Calu3 (cell line): ENCODE results near the gene DUSP28. TPM values are rescaled to one million over a fixed set of nuclear protein-coding genes. Genes with fewer than 3 reads are reported as not detected.
A peak's percentile ranks its signal among the peaks of the same experiment; 100 is the strongest.

ENCODE experiments used
- BruUV-seq: library from RNA; stranded (reverse); fragments of 400-500 nt; replicated peaks from 2 replicates; lab custom pipeline; 2021; lab: Mats Ljungman, UMichigan
- CTCF ChIA-PET: fragments of 300-600 bp; sonication (Branson Sonifier 250); formaldehyde crosslinking; loops from one replicate; lab custom pipeline; 2022; ENCODE audit warnings: antibody characterized with exemption; lab: Charles Lee
- DNase-seq: peaks from one replicate; pipeline ENCODE4 v3.0.0; 2022
- H3K27ac Mint-ChIP-seq: one replicate; pipeline ENCODE4 v1.8.0; 2022; ENCODE audit warnings: mixed read lengths; ENCODE audit not compliant: unreplicated experiment
- H3K27me3 Mint-ChIP-seq: one replicate; pipeline ENCODE4 v1.8.0; 2022; ENCODE audit warnings: mixed read lengths; ENCODE audit not compliant: unreplicated experiment
- H3K36me3 Mint-ChIP-seq: one replicate; pipeline ENCODE4 v1.8.0; 2022; ENCODE audit warnings: mild to moderate bottlenecking, moderate library complexity, mixed read lengths; ENCODE audit not compliant: insufficient read depth, unreplicated experiment
- H3K4me1 Mint-ChIP-seq: one replicate; pipeline ENCODE4 v1.8.0; 2022; ENCODE audit warnings: mild to moderate bottlenecking, low read depth, mixed read lengths; ENCODE audit not compliant: unreplicated experiment
- H3K4me3 Mint-ChIP-seq: one replicate; pipeline ENCODE4 v1.8.0; 2022; ENCODE audit warnings: mild to moderate bottlenecking, low read depth, moderate library complexity, mixed read lengths; ENCODE audit not compliant: unreplicated experiment
- H3K9me3 Mint-ChIP-seq: one replicate; pipeline ENCODE4 v1.8.0; 2022; ENCODE audit warnings: low read depth, mixed read lengths; ENCODE audit not compliant: unreplicated experiment
- CTCF ChIP-seq: fragments of 200-600 bp; IDR thresholded peaks from one replicate; pipeline ENCODE4 v1.8.0; 2022; ENCODE audit warnings: antibody characterized with exemption; ENCODE audit not compliant: unreplicated experiment
- intact Hi-C: fragments of 100-400 bp; cut with micrococcal nuclease; formaldehyde crosslinking; loops from one replicate; pipeline ENCODE4 v1.10.0; 2022; ENCODE audit not compliant: unreplicated experiment
- total RNA-seq: library from RNA; stranded (reverse); gene quantifications from 2 replicates; pipeline ENCODE4 v1.2.3, GENCODE V29; 2022

DUSP28 gene
- total RNA-seq, 1 experiment from 2014 or later, result 8.5 TPM

DNA sequence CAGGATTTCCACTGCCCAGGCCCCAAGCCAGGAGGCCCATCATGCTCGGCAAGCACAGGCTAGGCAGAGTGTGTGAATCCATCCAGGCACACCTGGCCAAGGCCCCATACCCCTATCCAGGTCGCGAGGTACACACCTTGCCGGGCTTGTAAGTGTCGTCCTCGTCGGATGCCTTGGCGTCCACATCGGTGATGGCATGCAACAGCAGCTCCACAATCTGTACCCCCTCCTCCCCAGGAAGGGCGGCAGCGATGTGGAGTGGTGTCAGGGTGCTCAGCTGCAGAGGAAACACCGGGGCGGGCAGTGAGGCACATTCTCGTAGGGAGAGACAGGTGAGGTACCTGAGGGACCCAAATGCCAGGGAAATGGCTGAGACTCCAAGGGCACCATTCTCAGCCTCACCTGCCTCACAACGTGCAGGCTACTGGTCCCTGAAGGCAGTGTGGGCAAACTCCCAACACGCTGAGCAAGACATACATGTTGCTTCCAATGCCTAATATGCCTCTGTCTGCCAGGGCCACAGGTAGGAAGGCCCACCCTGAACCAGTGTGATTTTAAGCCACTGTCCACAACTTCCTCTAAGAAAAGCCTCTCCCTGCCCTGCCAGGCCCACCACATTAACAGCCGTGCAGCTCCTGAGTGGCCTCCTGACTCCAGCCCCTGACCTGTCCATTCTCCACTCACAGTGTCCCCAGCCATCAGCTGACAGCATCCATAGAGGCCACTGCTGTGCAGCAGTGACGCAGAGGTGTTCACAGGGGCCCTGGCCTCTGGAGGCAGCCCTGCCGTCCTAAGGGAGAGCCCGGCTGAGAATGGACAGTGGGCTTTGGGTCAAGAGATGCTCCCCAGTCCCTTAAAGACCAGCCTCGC is 47.3 kb upstream of the DUSP28 start:
- intact Hi-C loops, result no loop called here
- CTCF ChIA-PET, result interaction anchor here (2.5 kb wide), 1 partner anchor 327 kb away, joined by 14 read pairs; no protein-coding TSS in a partner anchor
- no peaks in the 10 kb centered on the region for H3K27me3 Mint-ChIP-seq
- BruUV-seq, result no TSS peak
- no peak for TF ChIP-seq CTCF
- peaks cover 20% of the 10 kb centered on the region for H3K36me3 Mint-ChIP-seq
- DNase-seq, result no peak
- peaks cover 12% of the 10 kb centered on the region for H3K4me1 Mint-ChIP-seq
- H3K4me3 Mint-ChIP-seq, result no peak overlapping the region
- no peak overlapping the region for H3K27ac Mint-ChIP-seq
- H3K9me3 Mint-ChIP-seq, result no peaks in the 10 kb centered on the region

DNA sequence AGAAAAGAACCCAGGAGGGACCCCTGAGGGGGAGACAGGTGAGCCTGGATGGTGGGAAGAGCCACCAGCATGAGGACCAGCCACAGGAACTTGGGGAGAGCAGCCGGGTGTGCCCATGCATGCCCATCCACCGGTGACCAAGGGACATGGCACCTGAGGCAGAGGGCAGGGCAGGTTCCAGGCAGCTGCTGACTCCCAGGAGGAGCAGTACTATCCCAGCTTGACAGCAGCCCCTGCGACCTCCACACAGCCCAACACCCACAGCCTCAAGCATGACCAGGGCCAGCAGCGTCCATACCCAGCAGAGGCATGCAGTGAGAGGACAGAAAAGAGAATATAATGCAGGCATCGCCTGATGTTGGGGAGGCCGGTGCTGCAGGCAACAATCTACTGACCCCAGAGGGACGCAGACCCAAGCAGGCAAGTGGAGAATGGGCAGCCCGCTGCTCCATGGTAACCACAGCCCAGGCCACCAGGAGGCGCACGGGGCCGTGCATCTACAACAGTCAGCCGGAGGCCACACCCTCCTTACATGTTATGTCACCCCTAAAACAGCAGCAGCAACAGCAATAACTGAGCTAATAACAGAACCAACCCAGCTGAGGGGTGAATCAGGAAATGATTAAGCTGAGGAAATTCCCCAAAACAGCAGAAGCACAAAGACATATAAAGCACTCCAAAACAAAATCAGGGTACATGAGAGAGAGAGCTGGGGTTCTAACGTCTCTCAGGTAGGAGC is 46.4 kb upstream of the DUSP28 start:
- Mint-ChIP-seq H3K4me3 (no peak overlapping the region), H3K4me1 (peaks cover 12% of the 10 kb centered on the region)
- CTCF ChIA-PET, result interaction anchor here (0.6 to 2.5 kb wide), 9 partner anchors 14 to 326 kb away, joined by 3 to 14 read pairs (median 5); partner anchors contain the start of genes ANKMY1 and CAPN10

DNA sequence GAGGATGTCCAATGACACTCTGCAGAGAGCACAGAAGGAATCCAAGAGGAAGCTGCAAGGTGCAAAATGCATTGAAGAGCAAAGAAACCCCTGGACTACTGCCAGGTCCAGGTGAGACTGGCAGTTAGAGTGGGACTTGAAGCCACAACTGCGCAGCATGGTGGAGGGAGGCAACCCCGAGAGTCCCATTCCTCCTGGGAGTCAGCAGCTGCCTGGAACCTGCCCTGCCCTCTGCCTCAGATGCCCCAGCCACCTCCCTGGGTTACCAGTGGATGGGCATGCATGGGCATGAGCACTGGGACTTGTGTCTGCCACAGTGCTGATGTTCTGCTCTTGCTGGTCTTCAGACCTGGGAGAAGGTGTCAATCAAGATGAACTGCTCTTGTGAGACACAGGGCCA is 45.5 kb upstream of the DUSP28 start:
- intact Hi-C loops, result loop anchor here (5.0 kb wide), 1 partner anchor 198 kb away; no protein-coding TSS in a partner anchor

More for the DNA sequence above, 46.4 kb upstream of the DUSP28 start:
- peak; percentile 91 for TF ChIP-seq CTCF
- peak overlapping the region; percentile 20 for H3K27ac Mint-ChIP-seq
- BruUV-seq, result no TSS peak
- peak; percentile 90 for DNase-seq
- peaks cover 21% of the 10 kb centered on the region for H3K36me3 Mint-ChIP-seq
- intact Hi-C loops, result no loop called here
- H3K9me3 Mint-ChIP-seq, result no peaks in the 10 kb centered on the region
- no peaks in the 10 kb centered on the region for H3K27me3 Mint-ChIP-seq

More for the DNA sequence above, 45.5 kb upstream of the DUSP28 start:
- Mint-ChIP-seq H3K36me3 (peaks cover 28% of the 10 kb centered on the region), H3K4me1 (peaks cover 12% of the 10 kb centered on the region), H3K9me3 (no peaks in the 10 kb centered on the region), H3K4me3 (no peak overlapping the region), H3K27ac (no peak overlapping the region), H3K27me3 (no peaks in the 10 kb centered on the region)
- no TSS peak for BruUV-seq
- CTCF ChIA-PET, result interaction anchor here (0.9 to 2.5 kb wide), 4 partner anchors 43 to 325 kb away, joined by 5 to 14 read pairs (median 14); partner anchors contain the start of gene ANKMY1
- TF ChIP-seq CTCF, result no peak
- DNase-seq, result no peak
